Measurements from ENCODE around the gene SLC36A2.

Gene SLC36A2

GRCh38 chr5:151280443-151280842 is 66.9 kb downstream of the SLC36A2 start:
- H3K27me3 Mint-ChIP-seq: no peaks in the 10 kb centered on the region
- H3K9me3 Mint-ChIP-seq: no peaks in the 10 kb centered on the region
- H3K4me3 Mint-ChIP-seq: no peak overlapping the region
- DNase-seq (no peak), ATAC-seq (no peak)
- H3K27ac Mint-ChIP-seq: no peak overlapping the region
- H3K4me1 Mint-ChIP-seq: no peaks in the 10 kb centered on the region

- H3K4me3 Mint-ChIP-seq: no peak overlapping the region
These were observed 68.5 kb downstream of the SLC36A2 start for GRCh38 chr5:151278845-151279244.

GRCh38 chr5:151275803-151276202 is 71.6 kb downstream of the SLC36A2 start:
- Mint-ChIP-seq H3K4me3 (no peak overlapping the region), H3K9me3 (no peaks in the 10 kb centered on the region), H3K27me3 (no peaks in the 10 kb centered on the region), H3K27ac (no peak overlapping the region), H3K4me1 (no peaks in the 10 kb centered on the region)
- DNase-seq: no peak
- no peak for ATAC-seq

More at GRCh38 chr5:151278845-151279244, 68.5 kb downstream of the SLC36A2 start:
- Mint-ChIP-seq H3K4me1 (no peaks in the 10 kb centered on the region), H3K27me3 (no peaks in the 10 kb centered on the region), H3K9me3 (no peaks in the 10 kb centered on the region), H3K27ac (no peak overlapping the region)
- ATAC-seq (no peak), DNase-seq (no peak)

GRCh38 chr5:151274666-151275065 is 72.7 kb downstream of the SLC36A2 start:
- DNase-seq: no peak
- Mint-ChIP-seq H3K4me3 (no peak overlapping the region), H3K27me3 (no peaks in the 10 kb centered on the region), H3K9me3 (no peaks in the 10 kb centered on the region), H3K4me1 (no peaks in the 10 kb centered on the region), H3K27ac (no peak overlapping the region)
- no peak for ATAC-seq

GRCh38 chr5:151271336-151271735 is 76.0 kb downstream of the SLC36A2 start:
- Mint-ChIP-seq H3K27ac (no peak overlapping the region), H3K4me3 (no peak overlapping the region), H3K4me1 (no peaks in the 10 kb centered on the region), H3K27me3 (no peaks in the 10 kb centered on the region), H3K9me3 (no peaks in the 10 kb centered on the region)
- DNase-seq (no peak), ATAC-seq (no peak)

- Mint-ChIP-seq H3K9me3 (no peaks in the 10 kb centered on the region), H3K27me3 (no peaks in the 10 kb centered on the region), H3K27ac (no peak overlapping the region), H3K4me1 (no peaks in the 10 kb centered on the region), H3K4me3 (no peak overlapping the region)
- ATAC-seq: peak; percentile 96
- DNase-seq: peak in 1 of 2 donors; percentile 23
These were observed 76.8 kb downstream of the SLC36A2 start for GRCh38 chr5:151270599-151270998.

- ATAC-seq (no peak), DNase-seq (no peak)
- Mint-ChIP-seq H3K27me3 (no peaks in the 10 kb centered on the region), H3K4me3 (no peak overlapping the region), H3K9me3 (no peaks in the 10 kb centered on the region), H3K27ac (no peak overlapping the region), H3K4me1 (peaks cover 14% of the 10 kb centered on the region)
These were observed 79.7 kb downstream of the SLC36A2 start for GRCh38 chr5:151267491-151268260.

All from stimulated activated naive CD8-positive, alpha-beta T cell treated with anti-CD3 and anti-CD28 coated beads, Interleukin-15, amount 100 ng/mL, for 72 hours (primary cell).